Mesenchymal stem cell (in vitro differentiated cells and primary cell): ENCODE results near the gene NLGN1.

Source experiments
- DNase-seq: peaks from one replicate; pipeline ENCODE4 v3.0.0-alpha.2; 2013
- H2AFZ ChIP-seq: one replicate; pipeline ENCODE4 v1.6.1; 2013; ENCODE audit warnings: low read depth, mild to moderate bottlenecking, control low read depth, inconsistent platforms, low read length, moderate library complexity
- H2AK5ac ChIP-seq: 2 replicates; pipeline ENCODE4 v1.6.1; 2013; ENCODE audit warnings: low read length, moderate library complexity, mild to moderate bottlenecking, inconsistent platforms; ENCODE audit not compliant: severe bottlenecking
- H2BK120ac ChIP-seq: one replicate; pipeline ENCODE4 v1.6.1; 2013; ENCODE audit warnings: low read depth, mild to moderate bottlenecking, inconsistent platforms, low read length, moderate library complexity
- H2BK12ac ChIP-seq, 2 experiments: one replicate each; pipeline ENCODE4 v1.6.1; 2013; ENCODE audit warnings: inconsistent platforms in 2 of 2, low read length in 2 of 2, mild to moderate bottlenecking in 2 of 2, moderate library complexity in 2 of 2, control low read depth in 1 of 2
- H2BK15ac ChIP-seq: one replicate; pipeline ENCODE4 v1.6.1; 2013; ENCODE audit warnings: mild to moderate bottlenecking, low read depth, inconsistent platforms; ENCODE audit not compliant: poor library complexity, severe bottlenecking
- H2BK5ac ChIP-seq: 2 replicates; pipeline ENCODE4 v1.6.1; 2013; ENCODE audit warnings: low read depth, mild to moderate bottlenecking, low read length, control low read depth, inconsistent platforms; ENCODE audit not compliant: poor library complexity, severe bottlenecking
- H3K14ac ChIP-seq, 2 experiments: one replicate each; pipeline ENCODE4 v1.6.1; 2013; ENCODE audit warnings: inconsistent platforms in 2 of 2, low read length in 2 of 2, control low read depth in 1 of 2, mild to moderate bottlenecking in 1 of 2, moderate library complexity in 1 of 2
- H3K18ac ChIP-seq, 2 experiments: one replicate each; pipeline ENCODE4 v1.6.1; 2013; ENCODE audit warnings: inconsistent platforms in 2 of 2, low read length in 2 of 2, control low read depth in 1 of 2, low read depth in 1 of 2, mild to moderate bottlenecking in 1 of 2
- H3K23ac ChIP-seq, 2 experiments: one replicate each; pipeline ENCODE4 v1.6.1; 2013; ENCODE audit warnings: inconsistent platforms in 2 of 2, low read length in 2 of 2, mild to moderate bottlenecking in 2 of 2, moderate library complexity in 2 of 2, control low read depth in 1 of 2
- H3K27ac ChIP-seq: 2 replicates; pipeline ENCODE4 v1.5.1; 2013; ENCODE audit warnings: mild to moderate bottlenecking, moderate library complexity, low read length, control low read depth, inconsistent platforms; ENCODE audit not compliant: poor library complexity, severe bottlenecking
- H3K27me3 ChIP-seq, 2 experiments: 2 replicates each; pipeline versions ENCODE4 v1.6.1 to v1.7.0; 2013; ENCODE audit warnings: low read length in 2 of 2, mild to moderate bottlenecking in 2 of 2, moderate library complexity in 2 of 2, control low read depth in 1 of 2, inconsistent platforms in 1 of 2; ENCODE audit not compliant: control insufficient read depth in 1 of 2, insufficient read depth in 1 of 2
- H3K36me3 ChIP-seq, 2 experiments: 2 replicates each; pipeline versions ENCODE4 v1.6.1 to v1.7.0; 2013; ENCODE audit warnings: low read length in 2 of 2, control low read depth in 1 of 2, inconsistent platforms in 1 of 2, low read depth in 1 of 2, mild to moderate bottlenecking in 1 of 2; ENCODE audit not compliant: insufficient read depth in 2 of 2, control insufficient read depth in 1 of 2
- H3K4ac ChIP-seq, 2 experiments: one replicate each; pipeline ENCODE4 v1.6.1; 2013; ENCODE audit warnings: inconsistent platforms in 2 of 2, low read length in 2 of 2, mild to moderate bottlenecking in 2 of 2, moderate library complexity in 2 of 2, control low read depth in 1 of 2, low read depth in 1 of 2
- H3K4me1 ChIP-seq: 2 replicates; pipeline ENCODE4 v1.6.1; 2013; ENCODE audit warnings: low read depth, low read length, control low read depth; ENCODE audit not compliant: control insufficient read depth, insufficient read depth
- H3K4me2 ChIP-seq: 2 replicates; pipeline ENCODE4 v1.6.1; 2013; ENCODE audit warnings: low read length, mild to moderate bottlenecking, inconsistent platforms; ENCODE audit not compliant: poor library complexity, severe bottlenecking
- H3K4me3 ChIP-seq, 2 experiments: 2 replicates each; pipeline versions ENCODE4 v1.5.1 to v1.7.0; 2013; ENCODE audit warnings: low read length in 2 of 2, mild to moderate bottlenecking in 2 of 2, control low read depth in 1 of 2, low read depth in 1 of 2; ENCODE audit not compliant: insufficient read depth in 1 of 2
- H3K79me1 ChIP-seq: replicated peaks from 2 replicates; pipeline ENCODE4 v1.6.1; 2013; ENCODE audit warnings: mild to moderate bottlenecking, control low read depth, low read length, inconsistent platforms; ENCODE audit not compliant: poor library complexity, severe bottlenecking
- H3K9ac ChIP-seq: 2 replicates; pipeline ENCODE4 v1.7.0; 2013; ENCODE audit warnings: mild to moderate bottlenecking, low read length, moderate library complexity
- H3K9me3 ChIP-seq: 2 replicates; pipeline ENCODE4 v1.7.0; 2013; ENCODE audit warnings: mild to moderate bottlenecking, low read length; ENCODE audit not compliant: control insufficient read depth
- H4K8ac ChIP-seq: one replicate; pipeline ENCODE4 v1.6.1; 2013; ENCODE audit warnings: inconsistent platforms, mild to moderate bottlenecking, low read length, moderate library complexity
- H4K91ac ChIP-seq: one replicate; pipeline ENCODE4 v1.6.1; 2013; ENCODE audit warnings: mild to moderate bottlenecking, low read length, inconsistent platforms
- WGBS: methylation state at CpG from one replicate; pipeline ENCODE4 v1.1.7; 2013; ENCODE audit warnings: mixed read lengths; 5-methylcytosine and 5-hydroxymethylcytosine counted together

The NLGN1 gene

GRCh38 chr3:173913397-173913796, 515.9 kb downstream of the NLGN1 start:
- H3K79me1 ChIP-seq = no peaks in the 10 kb centered on the region
- no peaks in the 10 kb centered on the region for H3K36me3 ChIP-seq
- no peak overlapping the region for H2AFZ ChIP-seq
- H2AK5ac ChIP-seq = no peak overlapping the region
- no peak overlapping the region for H2BK120ac ChIP-seq
- H3K4ac ChIP-seq = no peak overlapping the region
- DNase-seq = peak; percentile 5
- H4K91ac ChIP-seq = no peak overlapping the region
- H2BK12ac ChIP-seq = no peak overlapping the region
- H3K9me3 ChIP-seq = no peaks in the 10 kb centered on the region
- H3K4me2 ChIP-seq = no peak overlapping the region
- no peak overlapping the region for H3K27ac ChIP-seq
- no peak overlapping the region for H3K23ac ChIP-seq
- H3K4me3 ChIP-seq = no peak overlapping the region
- no peaks in the 10 kb centered on the region for H3K27me3 ChIP-seq
- WGBS = 60% methylated on average over 2 of the region's 2 CpGs
- H3K4me1 ChIP-seq = no peaks in the 10 kb centered on the region
- no peak overlapping the region for H3K18ac ChIP-seq
- no peak overlapping the region for H3K9ac ChIP-seq
- no peak overlapping the region for H4K8ac ChIP-seq
- H2BK5ac ChIP-seq = no peak overlapping the region
- H3K14ac ChIP-seq = no peak overlapping the region
- no peak overlapping the region for H2BK15ac ChIP-seq

GRCh38 chr3:173913974-173914421, 516.5 kb downstream of the NLGN1 start:
- H4K91ac ChIP-seq = no peak overlapping the region
- H3K4me3 ChIP-seq = no peak overlapping the region
- no peak overlapping the region for H4K8ac ChIP-seq
- no peaks in the 10 kb centered on the region for H3K9me3 ChIP-seq
- H2BK5ac ChIP-seq = no peak overlapping the region
- no peaks in the 10 kb centered on the region for H3K79me1 ChIP-seq
- no peak overlapping the region for H3K27ac ChIP-seq
- H2AK5ac ChIP-seq = no peak overlapping the region
- no peak overlapping the region for H3K9ac ChIP-seq
- WGBS = no CpG with 5 or more reads among the region's 1 CpG
- H2BK15ac ChIP-seq = no peak overlapping the region
- no peak overlapping the region for H2BK120ac ChIP-seq
- H3K27me3 ChIP-seq = no peaks in the 10 kb centered on the region
- H3K4me2 ChIP-seq = no peak overlapping the region
- DNase-seq = no peak
- no peak overlapping the region for H3K14ac ChIP-seq
- no peak overlapping the region for H3K18ac ChIP-seq
- no peak overlapping the region for H3K23ac ChIP-seq
- no peaks in the 10 kb centered on the region for H3K36me3 ChIP-seq
- no peaks in the 10 kb centered on the region for H3K4me1 ChIP-seq
- no peak overlapping the region for H2BK12ac ChIP-seq
- no peak overlapping the region for H2AFZ ChIP-seq
- no peak overlapping the region for H3K4ac ChIP-seq

- H3K36me3 ChIP-seq = no peaks in the 10 kb centered on the region
- no peak overlapping the region for H3K4ac ChIP-seq
- no peak for DNase-seq
- no peak overlapping the region for H4K91ac ChIP-seq
- no peaks in the 10 kb centered on the region for H3K27me3 ChIP-seq
- no peak overlapping the region for H2BK12ac ChIP-seq
- H2BK120ac ChIP-seq = no peak overlapping the region
- H3K4me1 ChIP-seq = no peaks in the 10 kb centered on the region
- H2BK15ac ChIP-seq = no peak overlapping the region
- H3K4me2 ChIP-seq = no peak overlapping the region
- H3K9me3 ChIP-seq = no peaks in the 10 kb centered on the region
- H2BK5ac ChIP-seq = no peak overlapping the region
- no peak overlapping the region for H3K23ac ChIP-seq
- no peaks in the 10 kb centered on the region for H3K79me1 ChIP-seq
- H2AK5ac ChIP-seq = no peak overlapping the region
- H3K14ac ChIP-seq = no peak overlapping the region
- no peak overlapping the region for H2AFZ ChIP-seq
- no peak overlapping the region for H3K18ac ChIP-seq
- no peak overlapping the region for H4K8ac ChIP-seq
- no peak overlapping the region for H3K4me3 ChIP-seq
- no peak overlapping the region for H3K9ac ChIP-seq
- H3K27ac ChIP-seq = no peak overlapping the region
Observed at GRCh38 chr3:173916799-173917198, 519.3 kb downstream of the NLGN1 start.

- no peak overlapping the region for H2BK15ac ChIP-seq
- H3K9me3 ChIP-seq = no peaks in the 10 kb centered on the region
- no peak overlapping the region for H2AFZ ChIP-seq
- no peak overlapping the region for H3K4ac ChIP-seq
- H3K4me2 ChIP-seq = no peak overlapping the region
- no peak for DNase-seq
- H2BK5ac ChIP-seq = no peak overlapping the region
- no peak overlapping the region for H3K18ac ChIP-seq
- no peak overlapping the region for H4K91ac ChIP-seq
- H3K4me3 ChIP-seq = no peak overlapping the region
- H3K9ac ChIP-seq = no peak overlapping the region
- no peak overlapping the region for H3K27ac ChIP-seq
- H3K36me3 ChIP-seq = no peaks in the 10 kb centered on the region
- H4K8ac ChIP-seq = no peak overlapping the region
- no peaks in the 10 kb centered on the region for H3K27me3 ChIP-seq
- no peaks in the 10 kb centered on the region for H3K79me1 ChIP-seq
- H3K14ac ChIP-seq = no peak overlapping the region
- no peak overlapping the region for H2AK5ac ChIP-seq
- H2BK12ac ChIP-seq = no peak overlapping the region
- H2BK120ac ChIP-seq = no peak overlapping the region
- H3K23ac ChIP-seq = no peak overlapping the region
- 60% methylated on average over 1 of the region's 1 CpG for WGBS
- no peaks in the 10 kb centered on the region for H3K4me1 ChIP-seq
Observed at GRCh38 chr3:173920386-173920785, 522.8 kb downstream of the NLGN1 start.
